ENCODE measurements around the gene EXD3.
"Not testable (repeated sequence)": the region's sequence is repeated elsewhere in the genome, so short reads cannot be mapped to it uniquely, and the experiment has no call there.

EXD3 gene

GRCh38 chr9:137365056-137365455 is 57.9 kb downstream of the EXD3 start:
- DNase-seq (ENCODE audit: low read depth): no peak

DNA sequence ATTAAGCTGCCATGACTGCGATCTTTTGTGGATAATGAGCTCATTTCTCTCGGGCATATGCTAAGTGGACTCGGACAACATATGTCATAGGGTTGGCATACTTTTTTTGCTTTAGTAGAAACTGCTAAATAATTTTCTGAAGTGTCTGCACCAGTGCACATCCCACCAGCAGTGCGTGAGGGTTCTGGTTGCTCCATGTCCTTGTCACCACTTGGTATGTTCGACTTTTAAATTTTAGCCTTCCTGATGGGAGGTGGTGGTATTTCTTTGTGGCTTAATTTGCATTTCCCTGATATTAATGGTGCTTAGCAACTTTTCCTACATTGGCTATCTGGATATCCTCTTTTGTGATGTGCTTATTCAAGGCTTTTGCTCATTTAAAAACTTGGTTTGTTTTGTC is 63.1 kb downstream of the EXD3 start:
- no peak for DNase-seq (ENCODE audit: low read depth)

GRCh38 chr9:137358126-137358525 is 64.8 kb downstream of the EXD3 start:
- no peak for DNase-seq (ENCODE audit: low read depth)

- DNase-seq (ENCODE audit: low read depth): no peak
Observed at GRCh38 chr9:137357166-137357565, 65.8 kb downstream of the EXD3 start.

GRCh38 chr9:137355761-137356365 is 67.1 kb downstream of the EXD3 start:
- DNase-seq (ENCODE audit: low read depth): no peak

DNA sequence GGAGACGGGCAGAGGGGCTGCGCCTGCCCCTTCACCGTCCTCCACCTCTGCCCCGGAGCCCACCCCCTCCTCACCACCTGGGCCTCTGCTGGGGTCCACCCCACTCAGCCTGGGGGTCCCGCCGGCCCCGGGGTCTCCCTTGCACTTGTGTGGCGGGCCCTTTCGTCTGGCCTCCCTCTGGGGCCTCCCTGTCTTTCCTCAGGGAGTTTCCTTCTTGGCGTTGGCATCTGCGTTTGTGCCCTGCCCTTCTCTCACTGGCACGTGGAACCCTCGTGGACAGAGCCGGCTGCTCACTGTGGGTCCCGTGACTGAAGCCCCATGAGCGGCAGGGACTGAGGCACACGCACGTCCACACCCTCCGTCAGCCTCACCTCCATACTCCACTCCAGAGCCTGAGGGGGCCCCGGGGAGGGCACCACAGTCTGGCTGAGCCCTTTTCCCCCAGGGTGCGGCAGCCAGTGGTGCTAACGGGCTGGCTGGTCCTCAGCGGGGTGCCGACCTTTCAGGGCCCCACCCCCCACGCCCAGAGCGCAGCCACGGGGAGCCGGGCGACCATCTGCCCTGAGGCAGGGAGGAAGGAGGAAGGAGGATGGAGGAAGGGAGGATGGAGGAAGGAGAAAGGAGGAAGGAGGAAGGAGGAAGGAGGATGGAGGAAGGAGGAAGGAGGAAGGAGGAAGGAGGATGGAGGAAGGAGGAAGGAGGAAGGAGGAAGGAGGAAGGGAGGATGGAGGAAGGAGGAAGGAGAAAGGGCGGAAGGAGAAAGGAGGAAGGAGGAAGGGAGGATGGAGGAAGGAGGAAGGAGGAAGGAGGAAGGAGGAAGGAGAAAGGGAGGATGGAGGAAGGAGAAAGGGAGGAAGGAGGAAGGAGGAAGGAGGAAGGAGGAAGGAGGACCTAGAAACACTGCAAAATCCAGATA is 67.9 kb downstream of the EXD3 start:
- no peak for DNase-seq (ENCODE audit: low read depth)

- DNase-seq (ENCODE audit: low read depth): no peak
Observed at GRCh38 chr9:137354153-137354844, 68.7 kb downstream of the EXD3 start.

GRCh38 chr9:137353223-137354152 is 69.5 kb downstream of the EXD3 start:
- no peak for DNase-seq (ENCODE audit: low read depth)

GRCh38 chr9:137352511-137353222 is 70.3 kb downstream of the EXD3 start:
- no peak for DNase-seq (ENCODE audit: low read depth)

DNA sequence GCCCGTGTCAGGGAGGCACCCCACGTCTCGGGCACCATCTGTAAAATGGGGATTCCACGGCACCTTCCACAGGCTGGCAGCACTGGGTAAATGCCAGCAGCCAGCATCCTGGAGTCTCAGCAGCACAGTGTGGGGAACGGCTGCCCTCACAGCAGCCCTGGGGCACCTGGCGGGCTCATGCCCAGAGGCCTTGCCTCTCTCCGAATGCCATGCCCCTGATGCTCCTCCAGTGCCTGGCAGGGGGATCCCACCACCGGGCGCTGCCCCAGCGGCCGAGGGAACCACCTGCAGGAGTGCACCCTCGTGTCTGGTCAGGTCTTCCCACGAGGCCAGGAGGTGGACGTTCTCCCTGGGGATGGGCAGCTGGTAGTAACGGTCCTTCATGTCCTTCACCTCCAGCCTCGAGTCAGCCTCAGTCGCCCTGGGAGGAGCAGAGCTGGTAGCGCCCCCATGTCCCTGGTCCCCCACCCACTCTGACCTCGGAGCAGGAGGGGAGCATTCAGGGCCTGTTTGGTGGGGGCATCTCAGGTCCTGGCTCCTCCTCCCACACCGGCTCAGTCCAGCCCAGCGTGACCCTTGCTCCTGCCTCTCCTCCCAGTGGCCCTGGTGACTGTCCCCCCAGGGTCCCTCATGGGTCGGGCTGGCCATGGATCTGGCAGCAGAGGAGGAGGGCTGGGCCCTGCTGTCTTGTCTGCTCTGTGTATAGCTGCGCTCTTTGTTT is 71.0 kb downstream of the EXD3 start:
- DNase-seq (ENCODE audit: low read depth): no peak

GRCh38 chr9:137350696-137351584 is 72.0 kb downstream of the EXD3 start:
- DNase-seq (ENCODE audit: low read depth): no peak

DNA sequence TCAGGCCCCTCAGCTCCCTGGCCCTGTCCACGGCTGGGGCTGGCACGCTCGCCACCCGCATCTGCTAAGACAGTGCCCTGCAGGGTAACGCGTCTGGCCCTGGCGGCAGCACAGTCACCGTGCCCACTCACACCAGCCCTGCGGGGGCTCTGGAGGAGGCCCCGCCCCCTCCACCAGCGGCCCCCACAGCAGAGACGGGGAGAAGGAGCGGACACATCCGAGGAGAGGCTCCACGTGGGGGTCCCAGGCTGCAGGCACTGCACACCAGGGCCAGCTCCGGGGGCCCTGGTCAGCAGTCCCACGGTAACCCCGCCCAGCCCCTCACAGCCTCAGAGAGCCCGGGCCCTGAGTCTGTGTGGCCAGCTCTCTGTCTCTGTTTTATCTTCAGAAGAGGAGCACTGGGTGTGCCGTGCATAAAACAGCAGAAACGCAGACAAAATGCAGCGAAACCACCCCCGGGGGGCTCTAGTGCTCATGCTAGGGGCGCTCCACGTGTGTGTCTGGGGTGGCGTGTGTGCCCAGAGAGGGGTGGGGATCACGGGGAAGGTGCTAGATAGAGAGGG is 73.4 kb downstream of the EXD3 start:
- DNase-seq (ENCODE audit: low read depth): no peak

GRCh38 chr9:137348769-137349470 is 74.0 kb downstream of the EXD3 start:
- DNase-seq (ENCODE audit: low read depth): no peak

GRCh38 chr9:137347928-137348327 is 75.0 kb downstream of the EXD3 start:
- DNase-seq (ENCODE audit: low read depth): no peak

- DNase-seq (ENCODE audit: low read depth): no peak
Observed at GRCh38 chr9:137342482-137342881, 80.5 kb downstream of the EXD3 start.

- no peak for DNase-seq (ENCODE audit: low read depth)
Observed at GRCh38 chr9:137341227-137341626, 81.7 kb downstream of the EXD3 start.

GRCh38 chr9:137339908-137340462 is 83.0 kb downstream of the EXD3 start:
- DNase-seq (ENCODE audit: low read depth): not testable (repeated sequence)
